ENCODE data around the gene PDE11A.

GRCh38 chr2:178117725-178118124 is 45.1 kb upstream of the PDE11A start:
- TF ChIP-seq CTCF (IDR thresholded peaks at IDR 0.05) (no peak), POLR2A (IDR thresholded peaks at IDR 0.05) (no peak)

All from esophagus squamous epithelium (tissue), 4 donors.